Stimulated activated CD4-positive, alpha-beta T cell treated with anti-CD3 and anti-CD28 coated beads, Interleukin-1b, Interleukin-23, amount 100 ng/mL, for 48 hours (primary cell): ENCODE results near the gene CILP.

Experiments
- DNase-seq: peaks from one replicate; pipeline ENCODE4 v3.0.0-alpha.2; 2020

CILP gene

DNA sequence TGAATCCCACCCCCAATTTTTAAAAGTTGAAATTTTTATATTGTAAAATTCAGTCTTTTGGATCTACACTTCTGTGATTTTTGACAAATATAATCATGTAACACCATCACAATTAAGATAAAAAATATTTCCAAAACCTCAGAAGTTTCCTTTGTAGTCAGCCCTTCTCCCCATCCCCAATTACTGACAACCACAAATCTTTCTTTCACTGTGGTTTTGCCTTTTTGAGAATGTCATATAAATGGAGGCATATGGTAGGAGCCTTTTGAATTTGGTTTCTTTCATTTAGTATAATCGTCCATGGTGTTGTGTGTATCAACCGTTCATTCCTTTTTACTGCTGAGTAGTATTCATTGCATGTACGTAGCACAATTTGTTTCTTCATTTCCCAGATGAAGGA lies 7.9 kb upstream of the CILP start:
- DNase-seq = no peak

DNA sequence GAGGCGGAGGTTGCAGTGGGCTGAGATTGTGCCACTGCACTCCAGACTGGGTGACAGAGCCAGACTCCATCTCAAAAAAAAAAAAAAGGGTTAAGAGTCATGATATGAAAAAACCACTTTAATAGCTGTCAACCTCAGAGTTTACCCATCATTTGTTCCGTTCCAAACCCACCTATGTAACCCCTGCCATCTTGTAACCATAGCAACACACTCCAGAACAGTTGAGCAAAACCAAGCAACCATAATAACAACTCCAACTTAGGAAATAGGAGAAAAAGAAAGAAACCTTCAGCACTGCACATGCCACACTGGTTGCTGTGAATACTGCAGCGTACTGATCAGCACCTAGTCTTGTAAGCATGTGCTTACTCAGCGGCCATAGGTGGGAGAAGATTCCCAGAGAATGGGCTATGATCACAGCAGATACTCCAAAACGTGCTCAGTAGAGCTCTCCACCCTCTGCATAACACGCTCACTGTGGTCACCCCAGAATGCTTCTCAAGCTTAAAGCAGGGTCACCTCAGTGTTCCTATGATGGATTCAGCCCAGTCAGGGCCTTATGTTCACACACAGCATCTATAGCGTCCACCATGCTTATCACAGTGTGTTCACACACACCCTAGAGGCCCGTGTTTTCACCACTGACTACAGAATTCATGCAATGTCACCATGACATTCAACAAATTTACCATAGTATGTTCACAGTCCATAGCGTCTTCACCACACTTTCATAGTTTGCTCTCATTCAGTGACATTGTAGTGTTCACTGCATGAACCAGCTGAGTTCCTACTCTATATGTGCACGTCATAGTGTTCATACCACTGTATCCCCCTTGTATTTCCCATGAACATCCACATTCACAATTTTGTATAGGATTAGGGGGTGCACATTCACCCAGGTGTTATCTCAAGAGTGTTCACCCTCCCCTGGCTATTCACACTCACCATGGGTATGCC lies 6.5 kb upstream of the CILP start:
- DNase-seq = no peak

DNA sequence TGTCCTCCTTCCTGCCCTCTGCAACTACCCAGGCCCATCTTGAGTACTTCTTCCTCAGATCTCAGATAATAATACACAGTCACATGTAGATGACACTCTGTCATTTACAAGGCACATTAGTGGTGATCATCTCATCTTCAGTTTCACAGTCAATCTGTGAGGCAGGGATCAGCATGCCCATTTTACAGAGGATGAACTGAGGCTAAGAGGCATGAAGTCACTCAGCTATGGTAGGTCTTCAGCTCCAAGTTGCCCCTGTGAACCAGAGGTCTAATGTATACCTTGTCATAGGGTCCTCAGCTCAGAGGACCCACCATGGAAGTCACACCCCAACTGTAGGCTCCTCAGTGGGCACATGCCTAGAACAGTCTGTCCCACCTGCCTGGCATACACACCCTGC lies 4.2 kb upstream of the CILP start:
- DNase-seq = no peak

DNA sequence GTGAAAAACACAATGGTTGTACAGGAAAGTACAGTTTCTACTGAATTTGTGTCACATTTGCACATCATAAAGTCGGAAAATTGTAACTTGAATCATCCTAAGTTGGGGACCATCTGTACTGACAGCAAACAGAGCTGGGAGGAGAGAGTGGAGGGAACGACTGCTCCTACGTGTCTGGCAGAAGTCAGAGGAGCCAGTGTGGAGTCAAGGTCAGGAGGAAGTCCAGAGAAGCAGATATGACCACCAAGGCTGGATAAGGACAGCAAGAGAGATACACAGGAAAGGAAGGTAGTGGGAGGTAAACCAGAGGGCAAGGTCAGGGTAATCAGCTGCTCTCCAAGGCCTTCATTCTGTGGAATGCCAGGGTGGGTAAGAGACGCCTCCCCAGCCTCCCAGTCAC lies 2.7 kb upstream of the CILP start:
- DNase-seq = no peak

DNA sequence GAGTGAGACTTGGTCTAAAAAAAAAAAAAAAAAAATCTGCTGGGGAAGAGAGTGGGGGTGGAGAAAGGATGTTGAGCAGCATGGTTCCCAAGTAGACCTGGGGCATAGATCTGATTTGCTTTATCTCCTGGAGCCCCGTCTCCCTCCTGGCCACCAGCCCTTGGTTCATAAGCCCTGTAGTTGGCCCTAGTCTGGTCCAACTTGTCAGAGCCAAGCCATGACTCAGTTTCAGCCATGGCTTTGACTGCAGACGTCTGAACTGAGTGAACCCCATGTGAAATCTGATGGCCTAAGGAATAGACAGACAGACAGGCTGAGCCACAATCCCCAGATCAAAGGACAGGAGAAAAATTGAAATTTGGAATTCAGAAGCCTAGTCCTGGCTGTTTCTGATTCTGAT lies 2.0 kb upstream of the CILP start:
- no peak for DNase-seq

DNA sequence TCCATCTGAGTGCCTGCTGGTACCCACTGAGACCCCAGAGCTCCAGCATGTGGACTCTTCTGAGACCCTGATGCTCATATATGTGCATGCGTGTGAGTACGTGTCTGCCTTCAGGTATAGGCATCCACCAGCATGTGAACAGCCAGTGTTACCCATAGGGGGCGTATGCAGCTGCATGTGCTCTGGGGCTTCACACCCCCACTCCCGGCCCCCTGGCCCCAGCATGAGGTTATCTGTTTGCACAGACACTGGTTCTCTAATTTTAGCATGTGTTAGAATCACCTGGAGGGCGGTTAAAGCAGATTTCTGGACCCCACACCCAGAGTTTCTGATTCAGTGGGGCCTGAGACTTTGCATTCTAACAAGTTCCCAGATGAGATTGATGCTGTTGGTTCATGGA lies 824 bp upstream of the CILP start:
- peak; percentile 65 for DNase-seq

DNA sequence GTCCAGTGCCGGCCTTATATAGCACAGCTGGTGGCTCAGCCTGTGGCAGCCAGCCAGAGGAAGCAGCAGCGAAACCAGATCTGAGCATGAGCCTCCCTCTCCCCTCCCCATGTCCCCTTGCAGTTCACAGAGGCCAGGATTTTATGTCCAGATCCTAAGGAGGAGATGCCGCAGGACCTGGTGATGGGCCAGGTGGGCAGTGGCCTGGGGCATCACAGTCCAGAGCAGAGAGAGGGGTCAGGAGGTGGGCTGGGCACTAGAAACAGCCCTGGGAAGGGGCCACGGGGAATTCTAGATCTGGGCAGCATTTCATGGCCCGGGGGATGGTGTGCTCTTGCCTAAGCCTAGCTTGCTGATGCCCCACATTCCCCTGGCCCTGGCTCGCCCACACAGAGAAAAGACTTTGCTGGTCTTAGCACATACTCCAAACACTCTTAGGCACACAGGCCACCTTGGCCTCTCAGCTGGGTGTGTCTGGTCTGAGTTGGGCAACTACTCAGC lies 259 bp upstream of the CILP start:
- no peak for DNase-seq

DNA sequence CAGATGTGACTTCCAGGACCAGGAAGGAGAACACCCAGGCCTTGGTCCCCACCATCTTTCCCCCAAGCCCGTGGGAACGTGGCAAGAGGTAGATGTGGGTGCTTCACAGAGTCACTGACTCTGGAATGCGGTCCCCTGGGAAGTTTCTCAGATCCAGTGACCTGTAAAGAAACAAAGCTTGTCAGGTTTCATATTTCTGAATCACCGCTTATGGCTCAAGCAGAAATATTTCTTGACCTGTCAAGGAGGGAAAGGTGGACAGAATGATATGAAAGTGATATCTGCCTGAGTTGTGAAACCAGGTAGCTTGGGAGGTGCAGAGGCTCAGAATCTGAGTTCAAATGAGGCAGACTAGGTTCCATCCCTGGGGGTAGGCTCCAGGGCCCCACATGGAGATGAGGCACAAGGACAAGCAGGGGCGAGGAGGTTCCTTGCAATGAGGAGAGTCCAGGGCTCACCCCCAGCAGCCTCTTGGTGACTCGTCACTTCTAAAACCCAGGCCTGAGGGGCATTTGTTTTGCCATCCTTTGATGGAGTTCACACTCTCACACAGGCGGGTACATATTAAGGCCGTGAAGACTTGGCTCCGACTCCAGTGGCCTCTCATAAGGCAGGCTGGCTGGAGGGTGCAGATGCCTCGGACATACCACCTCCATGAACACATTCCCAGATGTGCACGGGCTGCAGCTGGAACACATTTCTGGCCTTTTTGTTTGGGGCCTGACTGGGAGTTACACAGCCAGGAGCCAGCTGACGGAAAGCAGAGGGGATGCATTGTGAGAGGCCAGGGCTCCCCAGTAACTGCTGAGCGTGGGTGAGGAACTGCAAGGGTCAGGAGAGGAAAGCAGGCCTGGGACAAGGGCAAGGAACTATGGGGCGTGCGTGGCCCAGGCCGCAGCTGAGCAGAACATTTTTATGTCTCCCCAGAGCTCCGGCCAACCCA lies 1.3 kb downstream of the CILP start:
- no peak for DNase-seq

DNA sequence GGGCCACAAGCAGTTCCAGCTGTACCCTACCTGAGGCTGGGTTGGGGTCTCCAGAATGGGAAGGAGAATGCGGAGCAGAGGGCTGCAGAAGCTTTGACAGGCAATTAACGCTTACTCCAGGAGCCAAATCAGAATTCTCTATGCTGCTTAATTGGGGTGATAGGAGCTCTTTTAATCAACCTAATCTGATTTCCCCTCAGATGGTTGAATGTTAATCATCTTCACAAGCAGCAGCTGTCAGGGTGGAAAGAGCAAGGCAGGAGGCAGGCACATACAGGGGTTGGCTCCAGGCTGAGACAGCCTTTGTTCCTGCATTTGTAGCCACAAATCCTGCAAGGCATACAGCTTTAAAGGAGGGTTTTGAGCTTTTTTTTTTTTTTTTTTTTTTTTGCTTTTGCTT lies 2.6 kb downstream of the CILP start:
- DNase-seq = no peak

DNA sequence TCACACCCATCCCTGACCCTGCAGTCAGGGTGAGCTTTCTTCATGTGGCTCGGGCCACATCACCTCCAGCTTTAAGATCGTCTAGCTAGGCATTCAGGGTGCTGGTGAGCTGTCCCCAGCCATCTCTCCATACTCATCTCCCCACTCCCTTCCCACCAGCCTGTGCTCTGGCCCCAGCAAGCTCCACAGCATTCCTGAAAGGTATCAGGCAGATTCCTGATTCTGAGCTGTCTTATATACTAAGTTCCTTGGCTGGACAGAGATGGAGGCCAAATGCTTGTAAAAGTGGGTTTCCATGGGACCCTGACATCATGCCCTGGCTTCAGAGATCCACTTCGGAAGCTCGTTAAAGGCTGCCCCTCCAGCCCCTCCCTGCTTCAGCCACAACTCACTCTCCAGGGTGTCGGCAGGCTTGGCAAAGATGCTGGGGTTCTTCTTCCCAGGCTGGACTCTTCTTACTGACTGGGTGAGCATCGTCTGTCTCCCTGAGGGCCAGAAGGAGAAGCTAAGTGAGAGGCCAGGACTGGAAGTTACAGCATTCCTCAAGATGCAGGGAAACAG lies 3.9 kb downstream of the CILP start:
- DNase-seq = no peak

DNA sequence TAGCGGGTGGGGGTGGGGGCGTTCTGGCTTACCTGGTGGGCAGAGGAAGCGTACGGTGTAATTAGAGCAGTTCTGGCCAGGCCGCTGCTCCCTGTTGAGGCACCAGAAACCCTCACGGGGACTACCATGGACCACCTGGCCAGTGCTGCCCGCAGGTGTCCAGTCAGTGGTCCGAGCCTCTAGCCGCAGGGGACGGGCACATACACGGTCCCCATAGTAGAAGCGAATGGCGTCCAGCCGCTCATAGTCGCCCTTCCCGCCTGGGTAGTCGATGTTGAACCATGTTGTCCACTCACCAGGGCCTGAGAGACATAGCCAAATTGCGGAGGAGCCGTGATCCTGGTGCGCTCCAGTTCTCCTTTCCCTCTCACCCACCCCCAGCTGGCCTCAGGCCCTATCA lies 4.5 kb downstream of the CILP start:
- no peak for DNase-seq

DNA sequence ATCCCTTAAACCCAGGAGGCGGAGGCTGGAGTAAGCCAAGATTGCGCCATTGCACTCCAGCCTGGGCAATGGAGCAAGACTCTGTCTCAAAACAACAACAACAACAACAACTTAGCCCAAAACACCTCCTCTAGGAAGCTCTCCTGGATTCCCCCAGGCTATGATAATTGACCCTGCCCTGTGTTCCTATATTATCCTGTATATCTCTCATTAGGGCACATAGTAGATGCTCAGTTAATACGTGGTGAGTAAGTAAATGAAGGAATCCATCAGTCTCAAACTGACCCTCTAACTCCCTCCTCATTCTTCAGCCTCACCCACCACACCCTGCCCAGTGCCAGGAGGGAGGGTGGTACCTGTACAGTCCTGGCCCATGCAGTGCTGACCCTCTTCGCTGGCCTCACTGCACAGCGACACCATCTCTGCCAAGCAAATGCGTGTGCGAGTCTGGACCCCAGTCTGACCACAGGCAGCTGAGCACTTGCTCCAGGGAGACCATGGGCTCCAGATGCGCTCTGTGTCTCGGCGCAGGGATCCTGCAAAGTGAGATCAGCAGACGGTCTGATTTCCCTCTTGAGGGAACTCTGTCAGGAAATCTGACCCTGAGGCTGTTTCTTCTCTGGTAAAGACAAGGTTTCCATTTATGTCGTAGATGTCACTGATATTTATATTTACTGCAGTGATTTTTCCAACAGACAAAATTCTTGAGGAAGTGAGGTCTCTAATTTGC lies 6.2 kb downstream of the CILP start:
- no peak for DNase-seq

DNA sequence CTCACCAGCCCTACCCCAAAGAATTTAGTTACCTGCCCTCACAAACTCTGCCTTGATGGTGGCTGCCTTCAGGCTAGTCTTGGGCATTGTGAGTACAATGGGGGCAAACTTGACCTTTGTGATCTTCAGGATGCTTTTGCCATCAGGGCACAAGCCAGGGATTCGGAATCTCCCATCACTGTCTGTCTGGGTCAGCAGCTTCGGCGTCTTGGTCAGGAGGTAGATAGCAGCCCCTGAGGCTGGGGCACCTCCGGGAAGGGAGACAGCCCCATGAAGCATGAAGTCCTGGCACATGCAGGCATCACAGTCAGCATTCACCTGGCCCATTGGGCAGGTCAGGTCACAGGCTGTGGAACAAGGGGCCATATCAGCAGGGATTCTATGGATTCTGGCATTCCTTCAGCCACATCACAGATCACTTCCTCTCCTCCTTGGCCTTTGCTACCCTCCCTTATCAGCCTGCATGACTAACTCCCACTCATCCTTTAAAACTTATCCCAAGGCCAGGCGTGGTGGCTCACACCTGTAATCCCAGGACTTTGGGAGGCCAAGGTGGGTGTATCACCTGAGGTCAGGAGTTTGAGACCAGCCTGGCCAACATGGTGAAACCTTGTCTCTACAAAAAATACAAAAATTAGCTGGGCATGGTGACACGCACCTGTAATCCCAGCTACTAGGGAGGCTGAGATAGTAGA lies 6.9 kb downstream of the CILP start:
- DNase-seq = no peak

DNA sequence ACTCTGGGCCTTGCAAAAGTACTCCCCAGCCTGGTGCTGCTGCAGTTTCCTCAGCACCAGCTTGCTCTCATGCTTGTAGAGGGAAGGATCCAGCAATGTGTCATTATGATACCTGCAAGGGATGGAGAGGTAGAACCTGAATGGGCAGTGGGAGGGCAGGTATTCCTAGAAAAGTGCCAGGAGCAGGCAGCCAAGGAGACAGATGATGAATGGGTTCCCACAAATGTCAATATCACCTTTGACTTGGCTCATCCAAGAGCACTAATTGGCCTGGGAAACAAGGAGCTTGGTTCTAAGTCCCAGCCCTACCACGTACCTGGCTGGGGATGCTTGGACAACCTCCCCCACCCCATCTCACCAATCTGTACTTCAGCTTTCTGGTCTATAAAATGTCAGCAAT lies 9.4 kb downstream of the CILP start:
- no peak for DNase-seq

DNA sequence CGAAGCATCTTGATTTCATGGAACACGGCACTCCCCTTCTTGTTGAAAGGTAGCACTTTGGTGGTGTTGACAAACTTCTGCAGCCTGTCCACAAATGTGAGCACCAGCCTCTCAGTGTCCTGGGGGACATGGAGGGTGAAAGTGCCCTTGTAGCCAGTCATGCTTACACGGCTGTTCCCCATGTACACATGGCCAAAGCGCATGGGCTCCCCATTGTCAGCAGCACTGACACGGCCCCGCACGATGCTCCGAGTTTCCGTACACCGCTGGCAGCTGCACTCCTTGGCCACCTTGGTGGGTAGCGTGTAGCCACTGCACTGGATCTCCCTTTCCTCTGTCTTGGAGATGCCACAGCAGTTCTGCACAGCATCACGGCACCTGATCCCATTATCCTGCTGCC lies 12.7 kb downstream of the CILP start:
- DNase-seq = no peak

DNA sequence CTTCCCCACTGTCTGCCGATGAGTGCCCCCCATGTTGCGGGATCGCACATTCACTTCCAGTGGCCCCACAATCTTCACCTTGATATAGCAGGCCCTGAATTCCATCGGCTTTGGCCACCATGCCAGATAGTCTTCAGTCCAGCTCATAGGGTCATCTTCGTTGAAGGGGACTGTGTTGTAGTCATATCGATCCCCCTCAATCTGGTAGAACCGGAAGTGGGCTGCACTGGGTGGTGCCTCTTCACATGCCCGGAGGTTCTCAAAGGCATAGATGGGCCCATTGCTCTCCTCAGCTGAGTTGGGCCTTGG lies 14.0 kb downstream of the CILP start:
- no peak for DNase-seq

DNA sequence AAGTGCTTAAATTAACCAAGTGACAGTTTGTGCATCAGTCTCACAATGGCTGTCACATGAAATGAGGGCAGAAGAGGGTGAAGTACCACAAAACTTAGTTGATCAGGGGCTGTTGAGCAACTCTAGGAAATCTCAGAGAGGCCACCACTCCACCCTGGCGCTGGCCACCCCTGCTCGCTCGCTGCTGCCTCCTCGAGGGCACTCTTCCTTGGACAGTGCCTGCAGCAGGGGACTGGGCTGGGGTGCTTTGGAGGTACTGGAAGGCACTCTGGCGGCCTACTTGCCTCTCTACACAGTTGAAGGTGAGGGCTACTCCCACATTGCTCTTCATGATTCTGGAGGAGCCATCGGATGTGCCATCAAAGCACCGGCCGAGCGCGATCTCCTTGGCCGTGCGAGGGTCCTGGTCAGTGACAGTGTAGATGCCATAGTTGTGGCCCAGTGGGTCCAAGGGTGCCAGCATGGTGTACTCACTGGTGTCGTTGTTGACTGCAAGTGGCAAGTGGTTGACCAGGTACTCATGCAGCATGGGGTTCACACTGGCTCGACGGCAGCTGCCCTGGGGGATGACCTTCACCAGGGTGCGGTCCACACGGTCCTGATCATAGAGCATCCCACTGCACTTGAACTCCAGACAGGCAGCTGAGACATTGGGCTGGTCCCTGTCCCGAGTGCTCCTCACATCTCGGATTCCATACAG lies 14.5 kb downstream of the CILP start:
- no peak for DNase-seq

DNA sequence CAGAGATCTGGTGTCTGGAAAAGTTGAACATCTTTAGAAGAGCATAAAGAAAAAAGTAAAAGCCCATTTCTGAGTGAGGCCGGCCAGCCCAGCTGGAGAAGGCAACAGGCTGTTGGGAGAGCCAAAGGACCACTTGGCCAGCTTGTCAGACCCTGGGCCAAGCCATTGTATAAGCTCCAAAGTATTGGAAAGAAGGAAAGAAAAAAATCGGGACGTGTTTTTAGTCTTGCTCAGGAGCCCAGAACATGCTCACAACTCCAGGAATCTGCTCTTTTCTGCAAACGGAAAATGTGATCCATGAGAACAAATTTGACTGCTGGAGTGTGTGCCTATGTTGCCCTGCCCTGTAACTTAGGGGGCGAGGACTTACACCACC lies 15.7 kb downstream of the CILP start:
- DNase-seq = no peak

DNA sequence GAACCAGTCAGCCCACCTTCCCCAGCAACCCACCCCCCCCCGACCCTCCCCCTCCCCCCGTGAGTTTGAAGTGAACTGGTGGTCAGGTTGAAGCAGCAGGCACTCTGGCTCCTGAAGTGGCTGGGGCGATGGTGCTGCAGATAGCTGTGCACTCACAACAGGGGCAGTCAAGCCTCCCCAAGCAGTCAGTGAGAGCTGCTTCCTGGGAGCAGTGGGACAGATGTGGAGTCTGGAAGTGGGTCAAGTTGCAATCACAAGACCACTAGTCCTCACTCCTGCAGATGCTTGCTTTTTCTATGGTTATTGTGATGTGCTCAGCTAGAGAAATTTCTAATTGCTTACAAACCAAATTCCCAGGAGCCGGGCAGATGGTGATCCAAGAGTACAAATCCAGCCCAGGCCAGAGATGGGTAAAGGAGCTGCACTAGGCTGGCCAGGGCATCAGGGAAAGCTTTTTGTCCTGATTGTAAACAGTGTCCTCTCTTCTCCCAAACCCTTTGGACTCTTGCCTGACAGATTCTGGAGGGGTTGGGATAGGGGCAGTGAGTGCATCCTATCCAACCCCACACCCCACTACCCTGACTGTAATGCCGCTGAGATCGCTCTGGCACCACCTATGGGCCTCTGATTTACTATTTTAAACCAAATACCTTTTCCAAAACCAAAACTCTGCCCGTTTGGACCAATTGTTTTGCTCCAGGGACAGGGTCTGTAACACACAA lies 16.3 kb downstream of the CILP start:
- DNase-seq = no peak

DNA sequence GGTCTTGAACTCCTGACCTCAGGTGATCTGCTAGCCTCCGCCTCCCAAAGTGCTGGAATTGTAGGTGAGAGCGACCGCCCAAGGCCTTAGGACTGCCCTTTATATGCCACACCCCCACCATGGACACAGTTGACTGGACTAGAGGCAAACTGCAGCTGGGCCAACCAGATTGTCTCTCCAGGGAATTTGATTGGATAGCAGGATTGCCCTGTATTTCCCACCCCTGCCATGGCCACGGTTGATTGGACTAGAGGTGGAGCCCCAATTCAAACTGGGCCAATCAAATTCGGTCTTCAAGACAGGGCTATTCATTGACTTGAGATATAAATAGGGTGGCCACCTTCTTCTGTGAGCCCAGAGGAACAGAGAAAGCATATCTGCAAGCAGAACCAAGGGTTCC lies 19.3 kb downstream of the CILP start:
- no peak for DNase-seq
